Brain pericyte (primary cell): ENCODE measurements around the gene ALPK3.

Source experiments
- DNase-seq: peaks from one replicate; pipeline ENCODE4 v3.0.0-alpha.2; 2012; ENCODE audit warnings: low read depth, low spot score

The ALPK3 gene

GRCh38 chr15:84922530-84922929 lies 105.4 kb downstream of the ALPK3 start:
- DNase-seq, result no peak
